Gastrocnemius medialis (tissue), 4 donors: ENCODE data around the gene CAPNS2. TPM values are rescaled to one million over a fixed set of nuclear protein-coding genes. Genes with fewer than 3 reads are reported as not detected.

ENCODE experiments used
- ATAC-seq, 2 donors: fragments of 150-250 bp; one replicate each; pipeline ENCODE4 v1.9.1; 2016
- DNase-seq, 2 donors: peaks; one replicate each; pipeline ENCODE4 v3.0.0-alpha.2; 2019
- H3K27ac ChIP-seq, 4 donors: fragments of 200-600 bp; sonication (generic); 1 replicate in 1 of 4; 2 replicates in 3 of 4; pipeline ENCODE4 v1.5.1; 2016 to 2018; ENCODE audit warnings: mild to moderate bottlenecking in 2 of 4, moderate library complexity in 1 of 4
- H3K27me3 ChIP-seq, 3 donors: fragments of 200-600 bp; sonication (generic) in 2 of 3; 1 replicate in 1 of 3; 2 replicates in 2 of 3; pipeline versions ENCODE4 v1.5.1 to v1.6.0; 2016 to 2019; ENCODE audit warnings: mild to moderate bottlenecking in 1 of 3, moderate library complexity in 1 of 3
- H3K36me3 ChIP-seq, 2 donors: fragments of 200-600 bp; sonication (generic) in 1 of 2; one replicate each; pipeline ENCODE4 v1.5.1; 2017 to 2018
- H3K4me1 ChIP-seq, 2 donors: fragments of 200-600 bp; sonication (generic) in 1 of 2; one replicate each; pipeline ENCODE4 v1.5.1; 2016 to 2017; ENCODE audit warnings: mild to moderate bottlenecking in 2 of 2
- H3K4me3 ChIP-seq, 4 donors: fragments of 200-600 bp; sonication (generic) in 3 of 4; 1 replicate in 1 of 4; 2 replicates in 3 of 4; pipeline ENCODE4 v1.5.1; 2016 to 2019; ENCODE audit warnings: mild to moderate bottlenecking in 2 of 4
- H3K9me3 ChIP-seq, 3 donors: fragments of 200-600 bp; sonication (generic) in 2 of 3; 1 replicate in 1 of 3; 2 replicates in 2 of 3; pipeline ENCODE4 v1.5.1; 2016 to 2019
- POLR2A ChIP-seq, 2 donors: fragments of 450-650 bp; IDR thresholded peaks; one replicate each; pipeline ENCODE4 v1.6.1; 2017; ENCODE audit warnings: antibody characterized with exemption in 2 of 2, mild to moderate bottlenecking in 2 of 2, moderate library complexity in 2 of 2
- in situ Hi-C, 4 donors: fragments of 200-750 bp; cut with MboI; loops; one replicate each; pipeline versions ENCODE4 v1.15.0 to v1.8.0; 2017; ENCODE audit warnings: low sequenced_read_pairs in 4 of 4
- intact Hi-C: fragments of 100-400 bp; cut with DNase I; formaldehyde crosslinking; loops from one replicate; pipeline ENCODE4 v1.15.1; 2023; ENCODE audit warnings: low total_unique reads
- total RNA-seq, 4 donors: library from RNA; depleted of rRNA; stranded (reverse); fragments of >200 nt; gene quantifications; one replicate each; pipeline versions ENCODE4 v1.1.0 to v1.2.3, GENCODE V29; 2016
- TF ChIP-seq, protein P1 (sequence below), 5 experiments: fragments of 450-650 bp in 3 of 5; fragments of 200-600 bp in 2 of 5; sonication (generic) in 2 of 5; IDR thresholded peaks in 4 of 5; conservative IDR thresholded peaks in 1 of 5; 1 replicate in 4 of 5; 2 replicates in 1 of 5; pipeline ENCODE4 v1.5.1; 2016 to 2019; ENCODE audit warnings: antibody characterized with exemption in 5 of 5, mild to moderate bottlenecking in 3 of 5, moderate library complexity in 3 of 5

CAPNS2 gene
- total RNA-seq, 4 donors from 2014 or later = not detected

DNA sequence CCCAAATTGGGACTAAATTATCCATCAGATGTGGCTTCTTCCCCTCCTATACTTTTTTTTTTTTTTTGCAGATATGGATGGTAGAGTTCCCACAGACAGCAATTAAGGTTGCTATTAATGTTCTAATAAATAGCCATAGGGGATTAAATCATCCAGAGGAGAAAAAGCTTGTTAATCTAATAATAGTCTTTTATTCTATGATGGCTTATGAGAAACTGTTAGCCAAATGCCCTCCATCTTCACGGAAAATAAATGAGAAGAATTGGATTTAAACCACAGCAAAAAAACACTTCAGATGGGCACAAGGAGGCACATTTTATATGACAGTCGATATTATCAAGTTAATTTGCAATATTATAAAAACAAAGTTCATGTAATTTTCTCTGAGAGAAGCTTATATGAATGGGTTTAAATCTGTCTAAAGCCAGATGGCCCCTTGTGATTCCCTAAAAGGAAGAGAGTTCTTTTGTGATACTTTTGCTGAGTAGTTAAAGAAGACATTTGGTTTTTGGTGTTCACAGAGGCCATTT lies 5.1 kb upstream of the CAPNS2 start:
- no peaks in the 10 kb centered on the region for H3K36me3 ChIP-seq
- no peaks in the 10 kb centered on the region for H3K4me1 ChIP-seq
- no peak for TF ChIP-seq POLR2A (IDR thresholded peaks at IDR 0.05)
- TF ChIP-seq, protein P1, sequence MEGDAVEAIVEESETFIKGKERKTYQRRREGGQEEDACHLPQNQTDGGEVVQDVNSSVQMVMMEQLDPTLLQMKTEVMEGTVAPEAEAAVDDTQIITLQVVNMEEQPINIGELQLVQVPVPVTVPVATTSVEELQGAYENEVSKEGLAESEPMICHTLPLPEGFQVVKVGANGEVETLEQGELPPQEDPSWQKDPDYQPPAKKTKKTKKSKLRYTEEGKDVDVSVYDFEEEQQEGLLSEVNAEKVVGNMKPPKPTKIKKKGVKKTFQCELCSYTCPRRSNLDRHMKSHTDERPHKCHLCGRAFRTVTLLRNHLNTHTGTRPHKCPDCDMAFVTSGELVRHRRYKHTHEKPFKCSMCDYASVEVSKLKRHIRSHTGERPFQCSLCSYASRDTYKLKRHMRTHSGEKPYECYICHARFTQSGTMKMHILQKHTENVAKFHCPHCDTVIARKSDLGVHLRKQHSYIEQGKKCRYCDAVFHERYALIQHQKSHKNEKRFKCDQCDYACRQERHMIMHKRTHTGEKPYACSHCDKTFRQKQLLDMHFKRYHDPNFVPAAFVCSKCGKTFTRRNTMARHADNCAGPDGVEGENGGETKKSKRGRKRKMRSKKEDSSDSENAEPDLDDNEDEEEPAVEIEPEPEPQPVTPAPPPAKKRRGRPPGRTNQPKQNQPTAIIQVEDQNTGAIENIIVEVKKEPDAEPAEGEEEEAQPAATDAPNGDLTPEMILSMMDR (IDR thresholded peaks at IDR 0.05 in 4 of 5, conservative IDR thresholded peaks at IDR 0.05 in 1 of 5) = no peak
- no peaks in the 10 kb centered on the region for H3K9me3 ChIP-seq
- H3K4me3 ChIP-seq = no peak overlapping the region
- in situ Hi-C loops (no loop called here), intact Hi-C loops (no loop called here)
- H3K27ac ChIP-seq = no peak overlapping the region
- ATAC-seq = no peak
- H3K27me3 ChIP-seq = no peaks in the 10 kb centered on the region
- no peak for DNase-seq

DNA sequence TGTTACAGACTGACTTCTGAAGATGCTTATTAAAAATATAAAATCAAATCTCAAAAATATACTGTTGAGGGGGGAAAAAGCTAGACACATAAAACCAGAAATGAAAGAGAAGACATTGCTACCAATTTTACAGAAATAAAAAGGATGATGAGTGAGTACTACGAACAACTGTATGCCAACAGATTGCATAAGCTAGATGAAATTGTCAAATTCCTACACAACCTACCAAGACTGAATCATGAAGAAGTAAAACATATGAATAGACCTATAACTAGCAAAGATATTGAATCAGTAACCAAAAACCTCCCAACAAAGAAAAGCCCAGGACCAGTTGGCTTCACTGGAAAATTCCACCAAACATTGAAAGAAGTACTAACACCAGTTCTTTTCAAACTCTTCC lies 3.5 kb upstream of the CAPNS2 start:
- no peaks in the 10 kb centered on the region for H3K27me3 ChIP-seq
- ATAC-seq = no peak
- in situ Hi-C loops = no loop called here
- H3K4me3 ChIP-seq = no peak overlapping the region
- H3K27ac ChIP-seq = no peak overlapping the region
- intact Hi-C loops = no loop called here
- H3K4me1 ChIP-seq = no peaks in the 10 kb centered on the region
- no peaks in the 10 kb centered on the region for H3K36me3 ChIP-seq
- H3K9me3 ChIP-seq = no peaks in the 10 kb centered on the region
- DNase-seq = no peak
- no peak for TF ChIP-seq POLR2A (IDR thresholded peaks at IDR 0.05)
- TF ChIP-seq, protein P1 (IDR thresholded peaks at IDR 0.05 in 4 of 5, conservative IDR thresholded peaks at IDR 0.05 in 1 of 5) = no peak

DNA sequence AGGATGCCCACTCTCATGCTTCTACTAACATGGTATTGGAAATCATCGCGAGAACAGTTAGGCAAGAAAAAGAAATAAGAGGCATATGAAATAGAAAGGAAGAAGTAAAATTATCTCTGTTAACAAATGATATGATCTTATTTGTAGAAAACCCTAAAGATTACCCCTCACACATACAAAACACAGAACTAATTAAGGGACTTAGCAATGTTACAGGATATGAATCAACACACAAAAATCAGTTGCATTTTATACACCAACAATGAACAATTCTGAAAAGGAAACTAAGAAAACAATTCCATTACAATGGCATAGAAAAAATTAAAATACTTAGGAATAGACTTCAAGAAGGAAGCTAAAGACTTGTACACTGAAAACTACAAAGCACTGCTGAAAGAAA lies 2.7 kb upstream of the CAPNS2 start:
- Histone ChIP-seq H3K4me3 (no peak overlapping the region), H3K36me3 (no peaks in the 10 kb centered on the region), H3K4me1 (peaks cover 0 to 4% of the 10 kb centered on the region in 2 donors), H3K27me3 (no peaks in the 10 kb centered on the region), H3K27ac (no peak overlapping the region), H3K9me3 (no peaks in the 10 kb centered on the region)
- no peak for DNase-seq
- in situ Hi-C loops (no loop called here), intact Hi-C loops (no loop called here)
- no peak for ATAC-seq
- TF ChIP-seq, protein P1 (IDR thresholded peaks at IDR 0.05 in 4 of 5, conservative IDR thresholded peaks at IDR 0.05 in 1 of 5) = no peak
- TF ChIP-seq POLR2A (IDR thresholded peaks at IDR 0.05) = no peak

DNA sequence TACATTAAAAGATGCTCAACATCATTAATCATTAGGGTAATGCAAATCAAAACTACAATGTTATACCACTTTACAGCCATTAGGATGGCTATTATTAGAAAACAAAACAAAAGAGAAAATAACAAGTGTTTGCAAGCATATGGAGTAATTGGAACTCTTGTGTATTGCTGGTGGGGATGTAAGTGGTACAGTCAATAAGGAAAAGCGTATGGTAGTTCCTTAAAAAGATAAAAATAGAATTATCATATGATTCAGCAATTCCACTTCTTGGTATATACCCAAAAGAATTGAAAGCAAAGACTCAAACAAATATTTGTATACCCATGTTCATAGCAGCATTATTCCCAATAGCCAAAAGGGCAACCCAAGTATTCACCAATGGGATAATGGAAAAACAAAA lies 1.4 kb upstream of the CAPNS2 start:
- Histone ChIP-seq H3K4me1 (peaks cover 0 to 4% of the 10 kb centered on the region in 2 donors), H3K27me3 (no peaks in the 10 kb centered on the region), H3K9me3 (no peaks in the 10 kb centered on the region), H3K4me3 (no peak overlapping the region), H3K36me3 (no peaks in the 10 kb centered on the region), H3K27ac (no peak overlapping the region)
- in situ Hi-C loops = no loop called here
- DNase-seq = no peak
- intact Hi-C loops = no loop called here
- no peak for TF ChIP-seq POLR2A (IDR thresholded peaks at IDR 0.05)
- TF ChIP-seq, protein P1 (IDR thresholded peaks at IDR 0.05 in 4 of 5, conservative IDR thresholded peaks at IDR 0.05 in 1 of 5) = no peak
- ATAC-seq = no peak

DNA sequence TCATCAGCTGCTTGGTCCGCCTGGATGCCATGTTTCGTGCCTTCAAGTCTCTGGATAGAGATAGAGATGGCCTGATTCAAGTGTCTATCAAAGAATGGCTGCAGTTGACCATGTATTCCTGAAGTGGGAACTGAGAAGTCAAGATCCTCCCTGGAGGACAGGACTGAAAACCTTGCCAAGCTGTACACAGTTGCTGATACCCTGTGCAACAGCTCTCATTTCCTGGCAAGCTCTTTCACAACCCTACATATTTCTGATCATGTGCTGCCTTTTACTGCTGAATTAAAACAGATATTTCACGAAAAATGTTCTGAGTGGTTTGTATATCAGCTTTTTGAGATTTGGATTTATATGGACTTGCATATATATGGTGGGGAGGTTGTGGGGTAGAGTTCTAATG lies 898 bp downstream of the CAPNS2 start:
- H3K27me3 ChIP-seq = no peaks in the 10 kb centered on the region
- no peaks in the 10 kb centered on the region for H3K36me3 ChIP-seq
- DNase-seq (peak in 1 of 2 donors; percentile 12), ATAC-seq (no peak)
- no peak overlapping the region for H3K27ac ChIP-seq
- in situ Hi-C loops = no loop called here
- TF ChIP-seq, protein P1 (IDR thresholded peaks at IDR 0.05 in 4 of 5, conservative IDR thresholded peaks at IDR 0.05 in 1 of 5) = no peak
- TF ChIP-seq POLR2A (IDR thresholded peaks at IDR 0.05) = no peak
- no peak overlapping the region for H3K4me3 ChIP-seq
- H3K4me1 ChIP-seq = peaks cover 0 to 4% of the 10 kb centered on the region in 2 donors
- H3K9me3 ChIP-seq = no peaks in the 10 kb centered on the region
- intact Hi-C loops = no loop called here
